Adrenal gland (tissue), 5 donors: Measurements from ENCODE around the gene CST9L.

Source experiments
- CTCF ChIP-seq, 6 experiments: fragments of 450-650 bp in 4 of 6; fragments of 200-600 bp in 2 of 6; sonication (generic) in 1 of 6; IDR thresholded peaks; 1 replicate in 5 of 6; 2 replicates in 1 of 6; pipeline versions ENCODE4 v1.5.1 to v1.8.0; 2016 to 2021; ENCODE audit warnings: antibody characterized with exemption in 6 of 6, mild to moderate bottlenecking in 2 of 6, moderate library complexity in 1 of 6
- POLR2A ChIP-seq, 2 donors: fragments of 450-650 bp; IDR thresholded peaks; one replicate each; pipeline ENCODE4 v1.6.1; 2017; ENCODE audit warnings: antibody characterized with exemption in 2 of 2, mild to moderate bottlenecking in 2 of 2, moderate library complexity in 1 of 2
- donor health status: DM: no; HTN: no; CAD: no.

GRCh38 chr20:23541330-23541729 is 27.0 kb downstream of the CST9L start:
- TF ChIP-seq POLR2A (IDR thresholded peaks at IDR 0.05), result no peak
- no peak for TF ChIP-seq CTCF (IDR thresholded peaks at IDR 0.05)
